NAMALWA (cell line): ENCODE measurements around the gene STK17A.
"Not testable (repeated sequence)": the region's sequence is repeated elsewhere in the genome, so short reads cannot be mapped to it uniquely, and the experiment has no call there.

Source experiments
- DNase-seq: peaks from one replicate; pipeline ENCODE4 v3.0.0-alpha.2; 2015; ENCODE audit warnings: low spot score

STK17A gene

DNA sequence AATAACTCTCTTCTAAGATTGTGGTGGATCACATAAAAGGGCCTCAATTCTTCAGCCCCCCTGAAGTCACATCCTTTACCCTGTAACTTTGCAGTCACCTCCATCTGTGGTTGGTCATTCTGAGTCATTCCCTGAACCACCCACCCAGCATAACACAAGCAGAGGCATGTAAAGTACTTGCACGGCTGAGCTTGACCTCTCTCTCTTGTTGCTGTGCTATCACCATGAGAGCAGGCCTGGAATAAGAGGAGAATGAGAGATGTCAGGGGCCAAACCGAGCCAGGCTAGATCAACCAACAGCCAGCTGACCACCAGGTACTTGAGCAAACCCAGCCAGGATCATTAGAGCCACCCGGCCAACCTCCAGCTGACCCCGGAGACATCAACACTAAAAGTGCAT lies 13.5 kb upstream of the STK17A start:
- no peak for DNase-seq

DNA sequence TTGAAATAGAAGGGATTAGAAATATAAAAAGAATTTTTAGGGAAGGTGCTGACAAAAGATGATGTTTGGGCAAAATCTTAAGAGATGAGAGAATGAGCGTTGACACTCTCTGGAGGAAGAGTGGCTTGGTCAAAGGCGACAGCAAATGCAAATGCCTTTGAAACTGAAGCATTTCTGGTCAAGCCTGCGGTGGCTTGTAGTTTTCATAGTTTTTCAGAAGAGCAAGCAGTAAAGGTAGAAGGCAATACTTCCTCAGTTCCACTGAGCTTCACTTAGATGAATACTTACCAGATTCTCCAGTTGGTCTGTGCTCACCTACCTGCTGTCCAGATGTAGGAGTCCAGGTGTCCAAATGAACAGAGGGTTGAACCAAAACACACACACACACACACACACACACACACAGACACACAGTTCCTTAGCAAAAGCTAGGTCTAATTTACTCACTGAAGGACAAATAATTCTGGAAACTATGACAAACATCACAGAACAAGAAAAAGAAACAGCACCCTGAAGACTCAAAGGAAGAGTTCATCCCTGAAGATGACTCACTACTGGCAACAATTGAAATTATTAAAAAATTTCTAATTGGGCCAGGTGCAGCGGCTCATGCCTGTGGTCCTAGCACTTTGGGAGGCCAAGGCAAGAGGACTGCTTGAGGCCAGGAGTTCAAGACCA lies 12.1 kb upstream of the STK17A start:
- DNase-seq = no peak

DNA sequence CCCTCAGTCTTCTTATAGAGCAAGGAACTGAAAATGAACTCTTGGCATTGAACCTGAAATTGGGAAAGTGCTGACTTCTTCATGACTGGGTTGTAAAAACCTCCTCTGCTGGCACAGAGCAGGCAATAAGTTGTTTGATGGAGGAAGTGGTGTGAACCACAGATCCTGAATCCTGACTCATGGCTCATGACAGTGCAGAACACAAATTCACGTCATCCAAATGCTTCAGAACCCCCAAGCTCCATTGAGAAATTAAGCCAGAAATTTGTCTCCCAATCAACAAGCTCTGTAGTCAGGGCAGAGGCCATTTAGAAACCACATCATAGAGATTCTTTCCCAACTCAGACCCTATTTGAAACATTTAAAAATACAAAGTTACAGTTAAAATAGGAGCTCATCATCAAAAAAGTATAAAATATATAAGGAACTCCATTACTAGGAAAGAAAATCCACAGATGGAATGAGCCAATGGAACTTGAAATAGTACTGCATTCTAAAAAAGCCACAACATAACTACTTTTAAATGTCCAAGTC lies 10.3 kb upstream of the STK17A start:
- DNase-seq = no peak

DNA sequence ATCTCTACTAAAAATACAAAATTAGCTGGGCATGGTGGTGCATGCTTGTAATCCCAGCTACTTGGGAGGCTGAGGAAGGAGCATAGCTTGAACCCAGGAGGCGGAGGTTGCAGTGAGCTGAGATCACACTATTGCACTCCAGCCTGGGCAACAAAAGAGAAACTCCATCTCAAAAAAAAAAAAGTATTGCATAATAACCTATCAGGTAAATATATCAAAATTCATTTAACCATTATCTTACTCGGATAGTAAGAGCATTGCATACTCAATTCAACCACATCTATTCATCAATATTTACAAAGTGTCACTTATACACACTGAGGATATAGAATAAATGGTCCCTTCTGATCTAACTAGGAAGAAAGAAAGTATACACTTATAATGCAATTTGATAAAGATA lies 9.1 kb upstream of the STK17A start:
- not testable (repeated sequence) for DNase-seq

DNA sequence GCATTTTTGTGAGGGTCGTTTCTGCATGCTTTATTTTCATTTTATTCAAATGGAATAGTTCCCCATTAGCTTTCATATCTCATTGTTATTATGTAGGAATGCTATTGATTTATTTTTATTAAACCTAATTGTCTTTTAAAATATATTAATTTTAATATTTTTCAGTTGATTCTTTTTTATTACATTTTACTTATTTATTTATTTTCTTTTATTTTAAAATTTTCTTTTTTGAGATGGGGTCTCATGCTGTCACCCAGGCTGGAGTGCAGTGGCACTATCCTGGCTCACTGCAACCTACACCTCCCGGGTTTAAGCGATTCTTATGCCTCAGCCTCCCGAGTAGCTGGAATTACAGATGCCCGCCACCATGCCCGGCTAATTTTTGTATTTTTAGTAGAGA lies 7.4 kb upstream of the STK17A start:
- DNase-seq = no peak

DNA sequence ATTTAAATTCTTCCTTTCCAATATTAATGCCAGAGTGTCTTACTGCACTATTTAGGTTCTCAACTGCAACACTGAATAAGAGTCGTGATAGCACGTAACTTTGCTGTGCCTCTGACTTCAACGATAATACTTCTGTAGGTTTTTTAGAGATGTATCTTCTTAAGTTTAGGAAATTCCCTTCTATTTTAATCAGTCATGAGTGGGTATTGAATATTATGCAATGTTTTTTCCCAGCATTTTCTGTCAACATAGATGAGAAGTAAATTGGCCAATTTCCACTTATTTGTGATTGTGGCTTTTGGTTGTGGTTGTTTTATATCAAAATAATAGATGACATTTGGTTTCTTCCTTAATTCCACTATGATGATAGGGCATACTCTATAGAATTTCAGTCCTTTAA lies 6.7 kb upstream of the STK17A start:
- DNase-seq = no peak

DNA sequence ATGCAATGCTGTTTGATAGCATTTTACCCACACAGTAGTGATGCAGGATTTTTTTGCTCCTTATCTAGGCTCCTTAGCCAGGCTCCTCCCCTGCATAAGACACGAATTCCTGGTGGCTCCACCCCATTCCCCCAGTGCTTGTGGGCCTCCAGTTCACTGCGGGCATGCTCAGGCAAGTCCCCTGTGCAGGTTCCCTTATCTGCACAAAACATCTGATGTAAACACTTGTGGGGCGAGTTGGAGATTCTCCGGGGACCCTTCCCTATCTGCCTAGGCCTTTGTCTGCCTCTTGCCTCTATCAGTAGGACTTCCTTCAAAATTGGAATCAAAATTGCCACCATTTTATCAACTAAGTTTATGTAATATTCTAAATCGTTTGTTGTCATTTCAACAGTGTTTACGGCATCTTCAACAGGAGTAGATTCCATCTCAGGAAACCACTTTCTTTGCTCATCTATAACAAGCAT lies 5.4 kb upstream of the STK17A start:
- DNase-seq = no peak

DNA sequence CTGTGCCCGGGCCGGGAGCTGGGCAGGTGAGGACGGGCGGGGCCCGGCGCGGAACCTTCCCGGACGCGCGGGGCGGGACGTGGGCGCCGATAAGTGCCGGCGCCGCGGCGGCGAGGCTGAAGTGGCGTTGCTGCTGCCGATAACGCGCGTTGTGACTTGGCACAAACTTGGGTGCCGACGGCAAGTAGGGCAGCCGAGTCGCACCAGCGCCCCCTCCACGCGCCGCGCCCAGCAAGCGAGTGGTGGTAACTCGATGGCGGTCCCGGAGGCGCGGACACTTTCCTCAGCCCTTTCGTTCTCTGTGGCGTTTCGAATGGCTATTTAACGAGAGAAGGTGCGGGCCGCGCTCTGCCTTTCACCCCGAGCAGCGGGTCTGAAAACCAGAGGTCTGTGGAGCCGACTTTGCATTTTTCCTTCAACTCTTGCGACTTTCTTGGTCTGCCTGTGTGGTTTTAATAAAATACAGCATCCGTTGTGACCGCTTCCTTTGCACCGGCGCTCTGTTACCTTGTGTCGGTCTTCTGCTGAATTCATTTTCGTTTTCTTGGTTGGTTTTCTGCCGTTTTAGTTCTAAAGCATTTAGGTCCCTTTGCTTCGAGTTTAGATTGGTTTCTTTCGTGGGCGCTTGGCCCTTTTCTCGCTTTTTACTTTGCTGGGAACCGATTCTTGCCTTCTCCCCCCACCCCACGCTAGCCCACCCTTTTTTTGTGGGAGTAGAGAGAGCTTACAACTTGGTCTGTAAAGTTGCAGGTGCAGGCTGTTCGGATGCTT lies 701 bp downstream of the STK17A start:
- DNase-seq = peak; percentile 90

DNA sequence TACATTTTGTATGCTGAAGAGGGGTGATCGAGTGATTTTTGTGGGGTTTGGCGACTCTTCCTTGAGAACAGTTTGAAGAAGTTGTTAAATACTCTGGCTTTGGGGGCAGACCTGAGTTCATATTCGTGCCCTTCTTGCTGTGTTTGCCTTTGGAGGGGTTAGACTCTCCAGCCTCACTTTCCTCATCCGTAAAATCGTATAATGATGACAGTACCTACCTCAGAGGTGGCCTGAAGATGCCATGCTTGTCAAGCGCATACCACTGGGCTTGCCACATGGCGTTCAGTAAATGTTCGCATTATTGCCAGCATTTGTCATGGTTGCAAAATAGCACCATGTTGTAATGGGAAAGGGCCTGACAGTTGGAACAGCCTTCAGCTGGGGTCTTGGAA lies 1.3 kb downstream of the STK17A start:
- DNase-seq = peak; percentile 79

DNA sequence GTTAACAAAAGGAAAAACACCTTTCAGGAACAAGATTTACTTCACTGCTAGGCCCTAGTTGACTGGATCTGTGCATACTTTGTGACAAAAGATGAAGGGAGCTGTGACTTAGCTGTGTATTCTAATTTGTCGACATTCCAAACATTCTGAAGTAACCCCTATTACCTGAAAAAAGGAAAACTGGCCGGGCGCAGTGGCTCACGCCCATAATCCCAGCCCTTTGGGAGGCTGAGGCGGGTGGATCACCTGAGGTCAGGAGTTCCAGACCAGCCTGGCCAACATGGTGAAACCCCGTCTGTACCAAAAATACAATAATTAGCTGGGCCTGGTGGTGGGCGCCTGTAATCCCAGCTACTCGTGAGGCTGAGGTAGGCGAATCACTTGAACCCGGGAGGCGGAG lies 1.8 kb downstream of the STK17A start:
- peak; percentile 55 for DNase-seq

DNA sequence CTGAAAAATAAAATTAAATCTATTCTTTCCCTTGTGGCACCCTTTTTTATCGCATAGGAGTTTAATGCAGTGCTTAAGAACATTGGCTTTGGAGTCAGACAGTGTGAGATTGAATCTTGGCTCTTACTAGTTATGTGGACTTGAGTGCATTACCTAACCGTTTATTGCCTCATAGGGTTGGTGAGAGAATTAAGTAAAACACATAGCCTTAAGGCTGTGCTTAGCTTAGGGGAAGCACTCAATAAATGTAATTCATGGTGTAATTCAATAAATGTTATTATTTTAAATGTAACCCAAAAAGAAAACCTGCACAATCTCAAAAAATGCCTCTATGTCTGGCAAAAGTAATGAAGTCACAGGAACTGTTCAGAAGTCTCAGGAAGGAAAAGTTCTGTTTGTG lies 2.7 kb downstream of the STK17A start:
- peak; percentile 77 for DNase-seq

DNA sequence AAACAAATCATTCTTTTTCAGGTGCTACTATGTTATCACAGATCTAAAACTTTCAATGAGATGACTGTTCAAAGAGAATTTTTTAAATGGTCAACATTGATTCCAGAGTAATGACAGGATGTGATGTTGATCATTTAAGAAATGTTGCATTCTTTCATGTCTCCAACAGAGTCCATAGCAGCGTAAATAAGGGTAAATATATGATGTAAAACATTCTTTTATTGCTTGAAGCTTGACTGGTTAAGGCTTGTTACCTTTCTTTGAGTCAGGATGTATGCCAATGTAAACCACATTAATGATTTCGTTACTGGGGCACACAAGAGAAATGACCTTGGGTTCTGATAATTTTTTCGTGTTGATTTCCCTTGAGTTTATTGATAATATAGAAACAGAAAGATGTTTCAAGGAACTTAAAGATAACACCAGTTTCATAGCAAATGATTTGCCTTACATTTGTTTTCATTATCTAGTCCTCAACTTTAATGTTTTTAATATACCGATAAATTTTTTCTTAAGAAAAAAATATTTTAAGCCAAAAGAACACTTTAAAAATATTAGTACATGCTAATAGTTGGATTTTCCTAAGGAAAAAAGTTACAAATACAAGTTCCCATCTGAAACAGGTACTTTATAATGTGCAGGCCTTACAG lies 3.5 kb downstream of the STK17A start:
- DNase-seq = peak; percentile 72

DNA sequence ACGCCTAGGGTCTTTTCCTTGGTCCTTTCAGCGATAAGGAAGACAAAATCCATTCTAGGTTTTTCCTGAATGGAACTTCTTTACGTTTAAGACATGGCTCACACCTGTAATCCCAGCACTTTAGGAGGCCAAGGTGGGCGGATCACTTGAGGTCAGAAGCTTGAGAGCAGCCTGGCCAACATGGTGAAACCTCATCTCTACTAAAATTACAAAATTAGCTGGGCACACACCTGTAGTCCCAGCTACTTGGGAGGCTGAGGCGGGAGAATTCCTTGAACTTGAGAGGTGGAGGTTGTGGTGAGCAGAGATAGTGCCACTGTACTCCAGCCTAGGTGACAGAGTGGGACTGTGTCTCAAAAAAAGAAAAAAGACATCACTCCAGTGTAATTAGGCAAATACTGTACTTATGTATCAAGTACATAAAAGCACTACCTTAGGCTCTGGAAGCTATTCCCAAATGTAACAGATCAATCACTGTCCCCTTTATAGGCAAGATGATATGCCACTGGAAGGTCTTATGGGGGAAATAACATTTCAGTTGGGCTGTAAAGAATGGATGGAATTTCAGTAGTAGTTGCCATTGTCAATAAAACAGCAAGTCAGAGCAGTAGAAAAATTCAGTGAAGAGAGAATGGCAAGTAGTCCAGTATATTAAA lies 5.7 kb downstream of the STK17A start:
- DNase-seq = no peak

DNA sequence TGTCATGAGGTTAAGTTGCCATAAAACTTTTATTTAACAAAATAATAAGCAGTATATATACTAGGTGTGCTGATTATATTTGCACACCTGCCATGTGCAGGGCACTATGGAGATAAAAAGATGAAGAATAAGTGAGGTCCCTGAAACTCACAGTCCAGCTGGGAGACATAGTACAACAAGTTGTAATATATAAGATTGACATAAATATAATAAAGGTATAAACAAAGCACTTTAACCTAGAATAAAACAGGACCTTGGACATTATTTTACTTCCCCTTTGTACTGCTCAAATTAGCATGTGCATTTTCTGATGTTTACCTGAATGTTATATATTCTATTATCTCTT lies 6.2 kb downstream of the STK17A start:
- DNase-seq = no peak

DNA sequence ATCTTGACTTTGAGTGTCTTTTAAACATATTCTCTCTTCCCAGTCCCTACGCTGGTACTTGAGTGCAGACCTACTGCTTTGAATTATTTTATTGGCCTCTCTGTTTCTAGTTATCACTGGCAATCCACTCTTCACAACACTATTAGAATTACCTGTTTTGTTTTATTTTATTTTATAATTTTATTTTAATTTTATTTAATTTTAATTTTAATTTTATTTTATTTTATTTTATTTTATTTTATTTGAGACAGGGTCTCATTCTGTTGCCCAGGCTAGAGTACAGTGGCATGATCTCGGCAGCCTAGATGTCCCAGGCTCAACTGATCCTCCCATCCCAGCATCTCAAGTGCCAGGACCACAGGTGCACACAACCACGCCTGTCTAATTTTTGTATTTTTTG lies 6.8 kb downstream of the STK17A start:
- DNase-seq = no peak

DNA sequence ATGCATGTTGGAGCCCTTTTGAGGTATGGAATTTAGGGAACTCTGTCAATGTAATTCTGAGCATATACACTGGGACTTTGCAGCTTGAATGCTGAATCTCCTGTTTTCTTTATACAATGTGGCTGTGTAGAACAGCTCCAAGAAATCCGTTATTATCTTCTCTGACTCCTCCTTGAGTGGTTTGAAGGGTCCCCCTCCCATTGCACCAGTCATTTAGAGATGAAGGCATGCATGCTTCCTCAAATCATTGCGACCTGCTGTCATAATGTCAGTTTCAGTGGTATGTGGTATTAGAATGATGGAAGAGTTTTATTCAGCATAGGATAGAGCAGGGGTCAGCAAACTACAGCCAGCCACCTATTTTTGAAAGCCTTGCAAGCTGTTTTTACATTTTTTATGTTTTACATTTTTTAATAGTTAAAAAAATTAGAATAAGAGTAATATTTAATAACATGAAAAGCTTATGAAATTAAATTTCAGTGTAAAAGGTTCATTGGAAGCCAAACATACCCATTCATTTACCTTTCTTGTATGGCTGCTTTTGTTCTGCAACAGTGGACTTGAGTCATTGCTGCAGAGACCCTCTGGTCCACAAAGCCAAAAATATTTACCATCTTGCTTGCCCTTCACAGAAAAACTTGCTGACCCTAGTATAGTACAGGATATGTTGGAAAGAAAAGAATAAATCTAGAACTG lies 8.1 kb downstream of the STK17A start:
- peak; percentile 59 for DNase-seq

DNA sequence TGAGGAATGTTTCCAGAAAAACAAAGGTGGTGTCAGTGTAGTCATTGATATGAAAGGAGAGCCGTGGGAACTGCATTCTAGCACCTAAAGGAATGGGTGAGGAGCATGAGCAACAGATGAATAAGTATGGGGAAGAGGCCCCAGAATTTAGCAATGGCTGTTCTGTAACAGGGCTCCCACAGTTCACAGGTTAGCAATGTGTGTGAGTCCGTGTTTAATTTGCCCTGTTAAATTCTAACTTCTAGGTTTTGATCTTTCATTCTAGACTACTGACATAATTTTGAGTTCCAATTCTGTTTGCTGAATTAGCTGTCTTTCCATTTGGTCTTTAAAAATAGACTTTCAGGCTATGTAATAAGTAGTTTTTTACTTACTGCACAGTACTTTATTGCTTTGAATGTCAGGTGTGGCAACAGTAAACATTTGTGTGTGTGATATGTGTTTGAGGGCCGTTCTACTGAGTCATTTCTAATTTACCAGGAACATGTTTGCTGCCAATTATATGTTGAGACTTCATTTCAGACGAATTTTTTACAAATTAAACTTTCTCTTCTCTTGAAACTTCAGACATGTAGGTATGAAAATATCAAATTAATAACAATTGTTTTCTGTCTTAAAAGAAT lies 8.8 kb downstream of the STK17A start:
- peak; percentile 28 for DNase-seq

DNA sequence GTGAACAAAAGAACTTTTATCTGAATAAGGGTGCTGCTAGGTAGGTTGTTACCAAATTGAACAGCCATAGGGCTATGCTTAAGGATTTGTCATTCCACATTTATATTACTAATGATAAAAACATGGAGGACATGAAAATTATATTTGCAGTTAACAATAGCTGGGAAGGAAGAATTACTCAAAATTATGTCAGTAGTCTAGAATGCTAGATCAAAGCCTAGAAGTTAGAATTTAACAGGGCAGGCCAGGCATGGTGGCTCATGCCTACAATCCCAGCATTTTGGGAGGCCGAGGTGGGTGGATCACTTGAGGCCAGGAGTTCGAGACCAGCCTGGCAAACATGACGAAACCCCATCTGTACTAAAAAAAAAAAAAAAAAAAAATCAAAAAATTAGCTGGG lies 9.4 kb downstream of the STK17A start:
- no peak for DNase-seq

DNA sequence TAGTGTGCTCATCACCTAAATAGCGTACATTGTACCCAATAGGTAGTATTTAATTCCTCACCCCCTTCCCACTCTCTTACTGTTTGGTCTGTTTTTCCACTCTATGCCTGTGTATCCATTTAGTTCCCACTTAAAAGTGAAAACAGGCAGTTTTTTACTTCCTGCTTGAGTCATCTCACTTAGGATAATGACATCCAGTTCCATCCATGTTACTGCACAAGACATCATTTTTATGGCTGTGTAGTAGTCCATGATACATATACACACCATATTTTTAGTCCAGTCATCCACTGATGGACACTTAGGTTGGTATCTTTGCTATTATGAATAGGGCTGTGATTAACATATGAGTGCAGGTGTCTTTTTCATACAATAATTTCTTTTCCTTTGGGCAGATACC lies 10.1 kb downstream of the STK17A start:
- DNase-seq = no peak

DNA sequence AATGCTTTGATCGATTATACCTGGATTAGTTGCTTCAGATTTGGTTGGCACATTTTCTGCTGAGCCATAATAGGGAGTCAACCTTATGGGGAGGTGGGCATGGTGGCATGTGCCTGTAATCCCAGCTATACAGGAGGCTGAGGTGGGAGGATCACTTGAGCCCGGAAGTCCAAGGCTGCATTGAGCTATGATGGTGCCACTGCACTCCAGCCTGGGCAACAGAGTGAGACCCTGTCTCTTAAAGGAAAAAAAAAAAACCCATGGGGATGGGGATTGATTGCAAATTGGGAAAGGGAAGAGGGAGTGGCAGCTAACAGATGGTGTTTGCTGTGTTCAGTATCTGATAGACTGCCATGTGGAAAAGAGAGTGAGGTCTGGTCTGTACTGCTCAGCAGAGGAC lies 11.1 kb downstream of the STK17A start:
- DNase-seq = no peak

DNA sequence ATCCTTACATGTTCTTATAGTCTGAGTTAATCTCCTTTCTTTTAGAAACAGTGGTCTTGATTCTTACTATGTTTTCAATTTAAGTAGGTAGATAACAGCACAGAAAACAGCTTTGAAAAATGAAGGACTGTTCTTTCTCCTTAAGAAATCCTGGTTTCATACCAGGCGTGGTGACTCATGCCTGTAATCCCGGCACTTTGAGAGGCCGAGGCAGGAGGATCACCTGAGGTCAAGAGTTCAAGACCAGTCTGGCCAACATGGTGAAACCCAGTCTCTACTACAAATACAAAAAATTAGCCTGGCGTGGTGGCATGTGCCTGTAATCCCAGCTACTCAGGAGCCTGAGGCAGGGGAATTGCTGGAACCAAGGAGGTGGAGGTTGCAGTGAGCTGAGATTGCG lies 13.5 kb downstream of the STK17A start:
- not testable (repeated sequence) for DNase-seq
